Measurements from ENCODE around the gene ANLN.

DNA sequence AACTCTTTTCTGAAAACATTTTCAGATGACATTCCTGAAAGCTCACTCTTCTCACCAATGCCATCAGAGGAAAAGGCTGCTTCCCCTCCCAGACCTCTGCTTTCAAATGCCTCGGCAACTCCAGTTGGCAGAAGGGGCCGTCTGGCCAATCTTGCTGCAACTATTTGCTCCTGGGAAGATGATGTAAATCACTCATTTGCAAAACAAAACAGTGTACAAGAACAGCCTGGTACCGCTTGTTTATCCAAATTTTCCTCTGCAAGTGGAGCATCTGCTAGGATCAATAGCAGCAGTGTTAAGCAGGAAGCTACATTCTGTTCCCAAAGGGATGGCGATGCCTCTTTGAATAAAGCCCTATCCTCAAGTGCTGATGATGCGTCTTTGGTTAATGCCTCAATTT lies 16.5 kb downstream of the ANLN start:
- TF ChIP-seq POLR2A (IDR thresholded peaks at IDR 0.05): no peak
- TF ChIP-seq, protein P1, sequence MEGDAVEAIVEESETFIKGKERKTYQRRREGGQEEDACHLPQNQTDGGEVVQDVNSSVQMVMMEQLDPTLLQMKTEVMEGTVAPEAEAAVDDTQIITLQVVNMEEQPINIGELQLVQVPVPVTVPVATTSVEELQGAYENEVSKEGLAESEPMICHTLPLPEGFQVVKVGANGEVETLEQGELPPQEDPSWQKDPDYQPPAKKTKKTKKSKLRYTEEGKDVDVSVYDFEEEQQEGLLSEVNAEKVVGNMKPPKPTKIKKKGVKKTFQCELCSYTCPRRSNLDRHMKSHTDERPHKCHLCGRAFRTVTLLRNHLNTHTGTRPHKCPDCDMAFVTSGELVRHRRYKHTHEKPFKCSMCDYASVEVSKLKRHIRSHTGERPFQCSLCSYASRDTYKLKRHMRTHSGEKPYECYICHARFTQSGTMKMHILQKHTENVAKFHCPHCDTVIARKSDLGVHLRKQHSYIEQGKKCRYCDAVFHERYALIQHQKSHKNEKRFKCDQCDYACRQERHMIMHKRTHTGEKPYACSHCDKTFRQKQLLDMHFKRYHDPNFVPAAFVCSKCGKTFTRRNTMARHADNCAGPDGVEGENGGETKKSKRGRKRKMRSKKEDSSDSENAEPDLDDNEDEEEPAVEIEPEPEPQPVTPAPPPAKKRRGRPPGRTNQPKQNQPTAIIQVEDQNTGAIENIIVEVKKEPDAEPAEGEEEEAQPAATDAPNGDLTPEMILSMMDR (IDR thresholded peaks at IDR 0.05 in 4 of 5, conservative IDR thresholded peaks at IDR 0.05 in 1 of 5): no peak
